SW 1271 (cell line): Measurements from ENCODE around the gene GALK2.
A peak's percentile ranks its signal among the peaks of the same experiment; 100 is the strongest.

Experiments used
- DNase-seq, 2 experiments: peaks; one replicate each; lab custom pipeline; 2025; lab: John Stamatoyannopoulos, UW

Gene GALK2

DNA sequence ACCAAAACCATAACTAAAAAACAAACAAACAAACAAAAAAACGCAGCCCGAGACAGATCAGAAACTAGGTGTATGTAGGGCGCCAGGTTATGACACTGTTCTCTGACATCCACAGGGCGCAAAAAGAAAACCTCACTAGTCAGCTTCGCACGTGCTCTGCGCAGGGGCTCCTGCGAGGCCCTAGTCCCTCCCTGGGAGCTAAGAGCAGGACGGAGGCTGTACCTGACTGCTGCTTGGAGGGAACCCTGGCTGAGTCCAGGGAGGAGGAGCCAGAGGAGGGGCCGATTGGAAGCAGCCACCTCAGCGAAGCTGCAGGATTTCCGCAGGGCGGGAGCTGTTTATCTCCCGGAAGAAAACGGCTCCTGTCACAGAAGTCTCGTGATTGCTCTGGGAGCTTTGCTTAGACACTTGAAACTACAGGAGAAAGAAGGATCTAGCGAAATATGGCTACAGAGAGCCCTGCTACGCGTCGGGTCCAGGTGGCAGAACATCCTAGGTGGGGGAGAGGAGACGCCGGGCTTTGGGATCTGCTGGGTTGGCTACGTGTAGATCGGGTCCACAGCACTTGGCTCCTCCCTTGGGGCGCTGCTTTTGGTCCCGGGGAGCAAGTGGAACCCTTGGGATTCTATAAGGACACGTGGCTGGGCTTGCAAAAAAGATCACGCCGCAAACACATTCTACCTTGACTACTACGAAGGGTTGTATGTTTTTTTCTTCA lies at the start of gene GALK2:
Gene GALK2, plus strand, starts transcription at position 368 of the 718 bp plus-strand sequence. Its CDS starts 76 bp downstream, at position 444.
- DNase-seq: peak; percentile 63 to 85

DNA sequence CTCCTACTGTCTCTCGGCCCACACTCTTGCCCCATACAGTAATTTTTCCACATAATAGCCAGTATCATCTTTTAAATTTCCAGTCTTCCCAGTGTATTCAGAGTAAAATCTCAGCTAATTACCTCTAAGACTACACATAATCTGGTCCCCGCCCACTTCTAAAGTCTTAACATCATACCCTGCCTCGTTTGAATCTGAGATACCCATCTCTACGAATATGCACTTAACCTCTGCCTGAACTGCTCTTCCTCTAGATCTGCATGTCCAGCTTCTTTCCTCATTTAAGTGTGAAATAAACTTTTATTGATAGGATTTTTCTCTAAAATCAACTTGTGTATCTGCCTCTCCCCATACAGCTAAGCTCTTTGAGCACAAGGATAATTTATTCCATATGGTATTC lies 49.2 kb upstream of the GALK2 start:
- no peak for DNase-seq

DNA sequence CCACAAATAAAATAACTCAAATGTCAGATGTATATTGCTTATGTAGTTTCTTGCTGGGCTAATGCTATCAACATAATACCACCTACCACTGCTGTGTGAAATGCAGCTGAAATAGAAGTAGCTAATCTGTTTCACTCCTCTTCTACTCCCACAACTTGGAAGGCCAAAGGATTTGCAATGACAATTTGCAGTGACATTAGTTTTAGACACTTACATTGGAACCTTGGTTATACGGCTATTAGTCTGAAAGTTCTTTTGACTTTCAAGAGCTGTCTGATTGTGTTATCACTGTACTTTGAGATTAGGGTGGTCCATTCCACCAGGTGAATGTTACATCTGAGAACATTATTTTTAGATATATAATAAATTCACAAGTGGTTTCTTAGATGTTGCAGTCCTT lies 48.1 kb upstream of the GALK2 start:
- DNase-seq: no peak

DNA sequence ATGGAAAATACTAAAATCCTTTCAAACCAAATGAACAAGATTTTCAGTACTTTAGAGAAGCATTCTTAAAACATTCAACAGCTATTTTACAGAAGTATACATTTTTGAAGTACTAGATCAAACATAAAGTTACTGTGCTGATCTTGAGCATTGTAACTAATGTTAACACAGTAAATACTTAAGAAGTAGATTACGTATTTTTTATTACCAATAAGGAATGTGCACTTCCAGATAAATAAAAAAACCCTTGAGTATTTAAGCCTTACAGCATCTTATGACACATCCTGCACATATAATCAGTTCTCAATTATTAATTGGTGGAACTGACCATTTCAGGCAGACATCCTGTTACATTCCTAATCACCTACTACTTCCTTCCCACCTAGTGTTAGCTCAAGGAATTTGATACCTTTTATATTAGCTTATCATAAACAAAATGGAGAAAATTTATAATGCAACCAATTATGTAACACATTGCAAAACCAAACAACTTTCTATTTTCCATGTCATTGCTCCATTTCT lies 47.4 kb upstream of the GALK2 start:
- no peak for DNase-seq

DNA sequence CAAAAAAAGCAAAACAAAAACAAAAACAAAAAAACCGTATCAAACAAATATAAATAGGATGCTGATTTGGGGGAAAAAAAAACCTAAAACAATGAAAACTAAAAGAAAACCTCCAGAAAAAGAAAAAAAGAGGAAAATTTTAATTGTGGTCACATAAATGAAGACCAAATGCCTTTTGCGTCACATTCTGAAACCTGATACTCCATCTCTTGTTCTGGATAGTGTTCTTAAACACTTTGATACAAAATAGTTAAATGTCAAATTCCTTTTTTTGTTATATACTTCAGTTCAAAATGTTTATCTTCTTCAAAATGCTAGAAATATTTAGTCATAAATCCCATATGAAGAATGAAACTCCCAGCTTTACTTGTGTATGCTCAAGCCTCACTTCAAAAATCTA lies 45.7 kb upstream of the GALK2 start:
- no peak for DNase-seq

DNA sequence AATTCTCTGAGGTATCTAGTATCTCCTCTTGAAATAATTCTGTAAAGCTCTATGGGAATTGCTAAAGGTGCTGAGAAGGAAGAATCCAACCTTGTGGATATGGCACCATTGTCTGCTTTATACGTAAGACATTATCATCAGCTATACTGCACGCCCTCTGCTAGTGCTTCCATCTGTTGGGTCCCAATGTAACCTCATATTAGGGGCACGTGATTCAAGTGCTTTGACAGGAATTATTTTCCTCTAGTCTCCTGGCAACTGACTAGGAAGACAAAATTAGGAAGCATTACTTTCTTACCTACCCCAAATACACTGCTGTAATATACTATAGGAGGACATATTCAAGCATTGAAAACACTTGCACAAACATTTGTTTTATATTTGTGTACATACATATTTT lies 38.6 kb upstream of the GALK2 start:
- DNase-seq: no peak

DNA sequence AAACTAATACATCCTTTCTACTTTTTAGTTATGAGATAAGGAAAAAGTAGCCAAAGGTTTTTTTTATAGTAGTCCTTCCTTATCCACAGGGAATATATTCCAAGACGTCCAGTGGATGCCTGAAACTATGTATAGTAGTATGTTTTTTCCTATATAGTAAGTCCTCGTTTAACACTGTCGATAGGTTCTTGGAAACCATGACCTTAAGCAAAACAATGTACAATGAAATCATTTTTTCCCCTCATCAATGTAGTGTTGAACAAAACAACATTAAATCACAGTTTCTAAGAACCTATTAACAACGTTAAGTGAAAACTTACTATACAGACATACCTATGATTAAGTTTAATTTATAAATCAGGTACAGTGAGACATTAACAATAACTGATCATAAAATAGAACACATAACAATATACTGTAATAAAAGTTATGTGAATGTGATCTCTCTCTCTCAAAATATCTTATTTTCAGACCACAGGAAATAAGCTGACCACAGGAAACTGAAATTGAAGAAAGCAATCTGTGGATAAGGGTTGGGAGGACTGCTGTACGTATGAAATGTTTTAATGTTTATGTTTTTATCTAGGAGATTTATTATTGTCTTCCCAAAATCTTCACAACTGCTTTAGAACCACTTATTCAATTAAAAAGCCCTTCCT lies 35.2 kb upstream of the GALK2 start:
- DNase-seq: no peak

DNA sequence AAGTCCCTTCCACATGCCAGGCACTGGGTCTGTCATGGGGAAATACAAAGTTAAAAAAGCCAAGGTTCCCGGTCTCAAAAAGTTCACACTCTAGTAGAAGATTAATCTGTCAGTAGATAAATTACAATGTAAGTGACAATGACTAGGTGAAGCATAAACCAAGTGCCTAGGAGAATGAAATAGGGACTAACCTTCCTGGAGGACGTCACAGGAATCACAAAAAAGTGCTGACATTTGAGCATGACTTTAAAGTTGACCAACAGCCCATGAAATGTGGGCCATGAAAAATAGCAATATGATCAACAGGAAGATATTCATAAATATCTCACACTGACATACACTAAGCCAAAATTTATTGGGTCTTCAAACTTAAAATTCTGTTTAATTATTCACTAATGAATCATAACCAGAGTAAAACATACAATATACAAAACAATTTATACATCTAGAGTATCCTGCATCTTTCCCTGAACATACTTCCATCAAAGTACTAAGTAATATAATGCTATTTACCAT lies 34.6 kb upstream of the GALK2 start:
- no peak for DNase-seq

DNA sequence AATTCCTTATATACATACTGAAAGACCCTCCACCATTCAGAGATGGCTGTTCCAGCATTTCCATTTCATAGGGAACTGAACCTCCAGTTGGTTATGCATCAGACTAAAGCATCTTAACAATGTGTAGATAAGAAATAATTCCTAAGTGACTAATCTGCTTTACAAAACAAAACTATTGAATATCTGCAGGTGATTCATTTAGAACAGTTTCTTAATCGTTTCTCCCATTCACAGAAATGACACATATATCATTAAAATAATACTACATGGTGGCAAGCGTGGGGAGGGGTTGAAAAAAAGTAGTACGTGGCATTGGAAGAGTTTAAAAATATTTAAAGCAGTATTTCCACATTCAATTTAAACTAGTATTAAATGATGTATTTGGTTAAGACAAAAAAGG lies 34.1 kb upstream of the GALK2 start:
- DNase-seq: peak; percentile 46 to 83

DNA sequence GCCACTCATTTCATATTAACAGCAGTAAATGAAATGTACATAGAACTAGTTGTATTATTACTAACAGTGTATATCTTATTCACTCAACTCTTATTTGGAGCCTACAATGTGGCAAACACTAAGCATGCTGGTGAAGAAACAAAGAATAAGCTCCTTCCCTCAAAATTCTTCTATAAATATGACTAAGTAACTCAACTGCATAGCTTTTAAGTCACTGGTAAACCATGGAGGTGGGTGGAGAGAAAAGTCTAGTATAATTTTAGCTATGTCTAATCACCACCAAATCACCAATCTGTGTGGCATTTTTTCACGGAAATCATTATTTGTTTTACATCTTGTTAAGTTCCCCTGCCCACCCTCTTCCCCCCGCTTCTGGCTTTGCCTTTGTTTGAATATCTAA lies 32.2 kb upstream of the GALK2 start:
- DNase-seq: no peak

DNA sequence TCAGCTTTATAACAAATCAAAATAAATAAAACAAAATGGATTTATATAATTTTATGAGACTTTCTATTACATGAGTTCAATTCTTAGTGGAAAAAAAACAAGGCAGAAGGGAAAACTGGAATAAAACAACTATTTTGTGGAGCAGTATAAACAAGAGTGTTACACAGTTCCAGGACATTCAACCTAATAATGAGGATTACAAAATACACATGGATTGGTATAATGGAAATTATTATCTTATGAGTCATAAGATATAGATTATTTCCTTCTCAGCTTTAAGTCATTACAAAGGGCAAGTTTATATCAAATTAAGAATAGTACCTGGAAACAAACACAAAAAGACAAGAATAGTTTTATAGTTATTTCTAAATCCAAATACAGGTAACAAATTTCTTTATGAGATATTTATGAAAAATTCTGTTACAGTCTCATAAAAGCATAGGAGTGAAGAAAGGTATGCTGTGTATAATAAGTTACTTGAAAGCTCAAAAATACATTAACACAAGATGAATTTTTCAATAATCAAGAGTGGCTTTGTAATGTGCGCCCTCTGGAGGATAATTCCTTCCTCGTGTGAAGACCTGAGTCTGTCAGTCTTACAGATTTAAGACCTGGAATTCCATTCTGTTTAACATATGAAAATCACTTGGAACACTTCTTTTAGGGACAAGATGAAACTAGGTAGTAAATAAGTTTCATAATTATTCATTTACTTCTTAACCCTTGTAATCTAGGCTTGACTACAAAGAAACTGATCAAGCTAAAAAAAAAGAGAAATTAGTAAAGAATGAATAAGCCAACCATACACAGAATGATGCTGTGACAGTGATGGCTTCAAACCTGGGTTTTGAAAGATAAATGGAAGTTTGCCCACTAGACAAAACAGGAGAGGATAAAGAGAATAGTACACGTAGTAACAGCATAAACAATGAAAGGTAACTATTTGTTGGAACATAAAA lies 24.1 kb upstream of the GALK2 start:
- DNase-seq: peak in 1 of 2 experiments; percentile 28

DNA sequence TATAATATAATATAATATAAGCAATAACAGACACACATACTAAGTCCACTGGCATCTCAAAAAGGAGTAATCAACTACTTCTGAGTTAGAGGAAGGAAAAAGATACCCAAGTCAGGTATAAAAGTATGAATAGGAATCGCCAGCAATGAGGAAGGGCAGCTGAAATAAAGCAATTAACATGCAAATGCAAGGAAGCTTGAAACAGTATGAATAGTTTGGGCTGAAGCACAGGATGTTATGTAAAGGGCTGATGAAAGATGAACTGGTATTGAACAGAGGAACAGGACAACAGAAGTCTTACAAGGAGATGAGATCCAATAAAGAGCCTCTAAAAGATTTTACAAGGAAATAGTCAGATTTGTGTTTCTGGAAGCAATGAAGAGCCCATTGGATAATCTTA lies 21.7 kb upstream of the GALK2 start:
- no peak for DNase-seq

DNA sequence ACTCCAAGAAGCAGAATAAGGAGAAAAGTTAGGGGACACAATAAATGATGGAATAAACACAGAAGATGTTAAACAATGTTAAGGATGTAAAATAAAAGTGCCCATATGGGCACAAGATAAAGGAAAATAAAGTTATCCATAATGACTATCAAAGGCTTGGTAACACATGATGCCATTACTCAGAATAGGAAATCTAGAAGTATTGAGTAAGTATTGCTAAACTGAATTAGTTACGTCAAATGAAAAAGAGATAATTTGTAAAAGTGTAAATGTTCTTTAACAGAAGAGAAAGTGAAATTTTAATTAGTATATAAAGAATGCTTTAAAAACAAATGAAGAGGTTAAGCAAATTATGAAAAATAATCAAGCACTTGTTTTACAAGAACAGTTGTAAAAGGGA lies 21.3 kb upstream of the GALK2 start:
- DNase-seq: no peak

DNA sequence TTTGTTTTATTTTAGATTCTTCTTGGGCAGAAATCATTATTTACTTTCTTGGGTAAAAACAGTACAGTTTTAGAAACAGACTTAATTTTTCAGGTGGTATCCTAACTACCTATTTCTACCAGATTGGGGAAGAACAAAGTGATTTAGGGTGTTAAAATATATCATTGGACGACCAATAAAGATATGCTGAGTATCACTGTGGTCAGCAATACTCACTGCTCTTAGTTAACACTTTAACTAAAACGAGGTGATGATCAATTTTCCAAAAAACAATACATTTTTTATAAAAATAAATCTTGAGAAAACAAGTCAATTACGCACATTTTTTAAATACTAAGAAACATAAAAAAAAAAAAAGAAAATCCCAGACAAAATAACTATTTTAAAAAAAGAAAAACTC lies 18.2 kb upstream of the GALK2 start:
- DNase-seq: no peak

DNA sequence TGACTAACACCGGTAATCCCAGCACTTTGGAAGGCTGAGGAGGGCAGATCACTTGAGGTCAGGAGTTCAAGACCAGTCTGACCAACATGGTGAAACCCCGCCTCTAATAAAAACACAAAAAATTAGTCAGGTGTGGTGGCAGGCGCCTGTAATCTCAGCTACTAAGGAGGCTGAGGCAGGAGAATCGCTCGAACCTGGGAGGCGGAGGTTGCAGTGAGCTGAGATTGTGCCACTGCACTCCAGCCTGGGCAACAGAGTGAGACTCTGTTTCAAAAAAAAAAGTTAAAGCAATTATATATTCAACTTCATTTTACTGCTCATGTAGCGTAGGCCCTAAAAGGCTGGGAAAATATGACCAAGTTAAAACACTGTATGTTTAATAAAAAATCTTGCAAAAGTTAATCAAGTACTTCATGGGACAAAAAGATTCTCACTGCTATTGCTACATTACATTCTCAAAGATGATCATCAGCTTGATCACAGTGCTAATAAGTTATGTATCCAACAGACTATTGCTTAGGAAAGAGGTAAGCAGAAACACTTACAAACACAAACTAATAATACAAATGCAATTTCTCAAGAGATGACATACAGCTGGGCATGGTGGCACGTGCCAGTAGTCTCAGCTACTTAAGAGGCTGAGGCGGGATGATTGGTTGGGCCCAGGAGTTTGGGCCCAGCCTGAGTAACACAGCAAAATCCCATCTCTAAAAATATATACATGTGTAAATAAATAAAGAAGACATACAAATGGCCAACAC lies 17.3 kb upstream of the GALK2 start:
- no peak for DNase-seq

DNA sequence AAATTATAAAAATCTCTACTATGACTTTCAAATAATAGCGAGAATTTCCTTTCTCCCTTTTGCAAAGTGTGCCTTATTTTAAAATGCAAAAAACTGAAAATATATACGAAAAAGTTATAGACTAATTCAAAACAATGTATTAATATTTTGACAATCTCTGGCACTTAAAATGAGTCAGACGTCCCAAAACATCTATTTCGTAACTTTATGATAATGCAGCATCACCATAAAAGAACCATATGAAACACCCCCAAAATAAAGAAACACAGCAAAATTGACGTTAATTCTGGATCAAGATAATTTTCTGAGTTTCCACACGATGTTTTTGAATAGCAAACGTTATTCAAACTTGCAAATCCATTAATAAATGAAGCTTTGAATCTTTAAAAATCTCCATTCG lies 15.7 kb upstream of the GALK2 start:
- DNase-seq: no peak

DNA sequence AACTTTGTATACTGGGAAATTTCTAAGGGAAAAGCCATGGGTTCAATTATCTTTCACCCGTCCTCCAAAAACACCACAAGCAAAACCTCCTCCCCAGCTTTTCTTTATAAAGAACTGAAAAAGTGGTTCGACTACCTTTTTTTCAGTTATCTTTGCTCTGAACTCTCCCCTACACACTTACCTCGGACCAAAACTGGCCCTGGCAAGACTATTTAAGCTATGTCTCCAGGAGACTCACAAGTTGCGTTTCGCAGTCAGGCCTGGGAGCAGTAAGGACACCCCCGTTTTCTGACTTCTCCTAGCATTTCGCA lies 15.3 kb upstream of the GALK2 start:
- DNase-seq: no peak

DNA sequence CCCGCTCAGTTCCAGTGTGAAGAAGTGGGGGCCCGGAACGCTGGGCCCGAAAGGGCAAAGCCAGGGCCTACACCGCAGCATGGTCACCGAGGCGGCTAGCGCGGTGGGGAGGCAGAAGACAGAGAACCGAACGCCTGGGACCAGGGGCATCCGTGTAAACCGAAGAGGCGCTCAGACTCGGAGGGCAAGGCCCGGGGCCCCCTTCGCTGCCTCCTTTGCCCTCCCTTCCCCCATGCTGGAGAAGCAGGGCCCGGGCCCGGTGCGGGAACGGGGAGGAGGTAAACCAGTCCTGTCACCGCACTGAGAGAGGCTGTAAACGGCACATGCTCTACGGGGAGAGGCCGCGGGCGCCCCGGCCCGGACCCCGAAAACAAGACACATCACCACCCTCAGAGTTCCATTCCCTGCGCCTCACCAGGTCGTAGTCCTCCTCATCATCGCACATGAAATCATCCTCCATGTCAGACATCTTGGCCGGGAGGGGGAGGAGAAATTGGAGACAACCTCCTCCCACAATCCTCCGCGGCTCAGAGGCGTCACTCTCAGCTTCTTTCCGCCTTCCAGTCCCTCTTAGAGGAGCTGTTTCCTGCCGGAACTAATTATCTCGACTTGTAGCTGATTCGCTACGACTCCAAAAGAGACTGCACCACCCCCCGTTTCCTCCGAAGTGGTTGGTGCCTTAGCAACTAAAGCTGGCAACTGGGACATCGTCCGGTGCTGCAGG lies 14.8 kb upstream of the GALK2 start, which contains the start of gene COPS2:
Gene COPS2, minus strand, starts transcription at position 490 of the 724 bp plus-strand sequence. Its CDS starts 21 bp downstream, at position 469.
- DNase-seq: peak; percentile 89 to 93

DNA sequence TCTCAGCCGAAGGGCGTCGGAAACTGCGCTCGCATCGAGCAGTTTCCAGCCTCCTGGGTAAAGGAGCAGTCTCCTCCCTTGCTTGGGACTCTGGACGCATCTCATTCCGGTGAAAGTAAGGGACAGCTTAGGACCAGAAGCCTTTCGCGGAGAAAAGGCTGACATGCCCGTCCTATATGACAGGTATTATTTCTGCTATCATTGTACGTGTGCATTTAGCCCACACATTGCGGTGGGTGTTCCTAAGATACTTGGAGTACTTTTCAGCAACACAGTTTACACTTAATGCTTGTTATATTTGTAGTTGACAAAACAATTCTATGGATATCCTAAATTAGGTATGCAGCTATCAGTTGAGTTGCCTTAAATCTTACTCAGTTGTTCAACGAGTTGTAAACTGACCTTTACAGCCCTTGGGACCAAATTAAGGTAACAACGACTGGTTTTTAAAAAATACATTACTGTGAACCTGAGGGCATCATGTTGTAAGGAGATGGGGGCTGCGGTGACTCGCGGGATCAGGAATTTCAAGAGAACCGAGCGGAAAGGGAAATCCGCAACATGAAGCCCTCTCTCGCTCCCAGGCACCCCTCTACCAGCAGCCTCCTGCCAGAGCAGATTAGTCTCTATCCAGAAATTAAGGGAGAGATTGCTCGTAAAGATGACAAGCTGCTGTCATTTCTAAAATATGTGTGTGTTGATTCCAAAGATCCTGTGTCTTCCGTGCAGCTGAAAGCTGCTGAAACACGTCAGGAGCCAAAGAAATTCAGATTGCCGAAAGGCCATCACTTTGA lies 14.0 kb upstream of the GALK2 start:
- DNase-seq: no peak

DNA sequence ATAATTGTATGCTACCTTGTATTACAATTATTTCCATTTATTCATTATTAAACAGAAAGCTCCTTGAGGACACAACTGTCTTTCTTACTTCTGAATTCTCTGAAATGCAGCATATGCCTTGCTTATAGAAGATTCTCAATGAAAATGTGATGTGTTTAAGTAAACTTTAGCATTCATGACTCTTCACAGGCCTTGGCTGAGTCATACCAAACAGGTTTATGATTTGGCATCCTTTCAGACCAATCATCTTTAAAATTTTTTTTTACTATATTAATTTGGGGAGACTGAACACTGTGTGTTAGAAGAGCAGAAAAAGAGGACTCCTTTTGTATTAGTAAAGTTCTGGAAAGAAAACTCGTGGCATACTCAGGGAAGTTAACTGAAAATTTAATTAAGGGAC lies 6.4 kb upstream of the GALK2 start:
- no peak for DNase-seq
